Endothelial cell of umbilical vein (primary cell): ENCODE results near the gene CHKB. TPM values are rescaled to one million over a fixed set of nuclear protein-coding genes. Genes with fewer than 3 reads are reported as not detected.

Experiments used
- BruUV-seq: library from RNA; stranded (reverse); fragments of 400-500 nt; replicated peaks from 2 replicates; lab custom pipeline; 2021; lab: Mats Ljungman, UMichigan
- CTCF ChIA-PET: fragments of 300-600, 350-600 bp; sonication (Branson Sonifier 250); formaldehyde crosslinking; loops from one replicate; lab custom pipeline; 2021; ENCODE audit warnings: antibody characterized with exemption, inconsistent platforms; lab: Charles Lee
- POLR2A ChIA-PET: fragments of 300-600, 350-600 bp; sonication (Branson Sonifier 250); formaldehyde crosslinking; loops from one replicate; lab custom pipeline; 2021; ENCODE audit warnings: antibody characterized with exemption, inconsistent platforms; lab: Charles Lee
- DNase-seq: peaks from one replicate; pipeline ENCODE4 v3.0.0-alpha.2; 2011; ENCODE audit warnings: low read depth, low spot score
- FAIRE-seq: peaks from 2 replicates; lab custom pipeline; 2011; peaks lifted over from hg19 to GRCh38; lab: Jason Lieb, UNC
- H2AFZ ChIP-seq: 2 replicates; pipeline ENCODE4 v1.6.0; 2012; ENCODE audit warnings: low read depth, low read length, control low read depth, inconsistent platforms
- H3K27ac ChIP-seq: 2 replicates; pipeline ENCODE4 v1.5.1; 2011; ENCODE audit warnings: low read depth, mild to moderate bottlenecking, control low read depth, low read length, moderate library complexity; ENCODE audit not compliant: insufficient read depth
- H3K27me3 ChIP-seq, 2 experiments: 2 replicates each; pipeline versions ENCODE4 v1.6.0 to v1.6.1; 2011; ENCODE audit warnings: low read length in 2 of 2, mixed read lengths in 1 of 2; ENCODE audit not compliant: control insufficient read depth in 2 of 2, insufficient read depth in 2 of 2
- H3K36me3 ChIP-seq, 2 experiments: 2 replicates in 1 of 2; 3 replicates in 1 of 2; pipeline ENCODE4 v1.5.1; 2011; ENCODE audit warnings: low read length in 2 of 2, mild to moderate bottlenecking in 1 of 2, moderate library complexity in 1 of 2; ENCODE audit not compliant: control insufficient read depth in 2 of 2, insufficient read depth in 2 of 2; ENCODE audit errors: extremely low read depth in 1 of 2
- H3K4me1 ChIP-seq: 3 replicates; pipeline ENCODE4 v1.5.1; 2011; ENCODE audit warnings: mild to moderate bottlenecking, low read length; ENCODE audit not compliant: control insufficient read depth, insufficient read depth; ENCODE audit errors: extremely low read depth
- H3K4me2 ChIP-seq: 2 replicates; pipeline ENCODE4 v1.6.1; 2011; ENCODE audit warnings: low read length, control low read depth, mixed read lengths; ENCODE audit not compliant: insufficient read depth
- H3K4me3 ChIP-seq, 3 experiments: fragments of 200-600 bp in 1 of 3; sonication (generic), shearing (Covaris generic) in 1 of 3; replicated peaks in 1 of 3; 2 replicates each; pipeline ENCODE4 v1.5.1; 2011 to 2016; ENCODE audit warnings: control low read depth in 3 of 3, low read length in 3 of 3, mild to moderate bottlenecking in 2 of 3, inconsistent platforms in 1 of 3, low read depth in 1 of 3, moderate library complexity in 1 of 3; ENCODE audit not compliant: insufficient read depth in 1 of 3
- H3K79me2 ChIP-seq: 2 replicates; pipeline ENCODE4 v1.6.0; 2012; ENCODE audit warnings: low read length, inconsistent platforms; ENCODE audit not compliant: control insufficient read depth, insufficient read depth
- H3K9ac ChIP-seq: replicated peaks from 2 replicates; pipeline ENCODE3; 2011; ENCODE audit warnings: low read length, control low read depth; ENCODE audit not compliant: insufficient read depth; ENCODE audit errors: extremely low read depth
- H3K9me1 ChIP-seq: replicated peaks from 3 replicates; pipeline ENCODE4 v1.6.0; 2011; ENCODE audit warnings: mild to moderate bottlenecking, low read length; ENCODE audit not compliant: control insufficient read depth, insufficient read depth; ENCODE audit errors: extremely low read depth
- H3K9me3 ChIP-seq: replicated peaks from 2 replicates; pipeline ENCODE4 v1.5.1; 2012; ENCODE audit warnings: low read length, inconsistent platforms; ENCODE audit not compliant: control insufficient read depth, insufficient read depth
- H4K20me1 ChIP-seq: replicated peaks from 2 replicates; pipeline ENCODE3; 2011; ENCODE audit warnings: mild to moderate bottlenecking, low read length; ENCODE audit not compliant: control insufficient read depth, insufficient read depth; ENCODE audit errors: extremely low read depth
- EZH2 ChIP-seq: IDR thresholded peaks from 2 replicates; pipeline ENCODE4 v1.6.1; 2012; ENCODE audit warnings: borderline replicate concordance, low read depth, mild to moderate bottlenecking, moderate library complexity, low read length, inconsistent platforms; ENCODE audit not compliant: severe bottlenecking
- FOS ChIP-seq: IDR thresholded peaks from 2 replicates; pipeline ENCODE4 v1.6.1; 2011; ENCODE audit warnings: mild to moderate bottlenecking, low read length, moderate library complexity, borderline replicate concordance; ENCODE audit not compliant: insufficient read depth
- GATA2 ChIP-seq: IDR thresholded peaks from 2 replicates; pipeline ENCODE4 v1.7.0; 2011; ENCODE audit warnings: low read depth, mild to moderate bottlenecking, moderate library complexity, mixed read lengths, low read length; ENCODE audit not compliant: insufficient read length, insufficient read depth
- JUN ChIP-seq: IDR thresholded peaks from 2 replicates; pipeline ENCODE4 v1.6.1; 2011; ENCODE audit warnings: borderline replicate concordance, low read depth; ENCODE audit not compliant: insufficient read length, insufficient read depth
- MYC ChIP-seq: IDR thresholded peaks from one replicate; pipeline ENCODE4 v1.6.1; 2011; ENCODE audit warnings: mild to moderate bottlenecking, low read depth, low read length
- POLR2A ChIP-seq: IDR thresholded peaks from 2 replicates; pipeline ENCODE4 v1.6.1; 2012; ENCODE audit warnings: low read depth, mild to moderate bottlenecking, control low read depth, low read length
- POLR2AphosphoS5 ChIP-seq: IDR thresholded peaks from 2 replicates; pipeline ENCODE4 v1.6.1; 2012; ENCODE audit warnings: low read depth, mild to moderate bottlenecking, control low read depth, low read length, moderate library complexity; ENCODE audit not compliant: insufficient read depth
- dilution Hi-C: fragments of 300-500 bp; cut with MboI; formaldehyde crosslinking; loops from one replicate; pipeline ENCODE4 v1.15.0; 2019; ENCODE audit warnings: low sequenced_read_pairs; ENCODE audit not compliant: extremely low pct_ligation_motif_present
- intact Hi-C: fragments of 100-400 bp; cut with micrococcal nuclease; formaldehyde crosslinking; loops from one replicate; pipeline ENCODE4 v1.10.0; 2022
- polyA plus RNA-seq, 4 experiments: library from polyadenylated mRNA; depleted of rRNA in 3 of 4; stranded (reverse) in 3 of 4; unstranded in 1 of 4; fragments of >200 nt; gene quantifications; 2 replicates each; pipeline versions ENCODE4 v1.2.1 to v1.2.3, GENCODE V29; 2011 to 2012; ENCODE audit warnings: missing spikeins in 1 of 4
- total RNA-seq: library from RNA; stranded (reverse); gene quantifications from 2 replicates; pipeline ENCODE4 v1.2.3, GENCODE V29; 2021
- TF ChIP-seq, protein P1 (sequence below), 2 donors: IDR thresholded peaks; 1 replicate in 1 of 2; 2 replicates in 1 of 2; pipeline ENCODE4 v1.5.1; 2011; ENCODE audit warnings: low read length in 2 of 2, mild to moderate bottlenecking in 2 of 2, moderate library complexity in 2 of 2, control low read depth in 1 of 2, inconsistent platforms in 1 of 2, low read depth in 1 of 2; ENCODE audit not compliant: insufficient read depth in 1 of 2; ENCODE audit errors: extremely low read depth in 1 of 2
- TF ChIP-seq, protein P2 (sequence below): IDR thresholded peaks from 2 replicates; pipeline ENCODE4 v1.6.1; 2011; ENCODE audit not compliant: insufficient read depth, insufficient read length

The CHKB gene
- total and polyA plus RNA-seq, 2 donors (not counting 3 experiments of a cell fraction or from before 2014, with no cell fraction given): 62.4 to 70.6 TPM

DNA sequence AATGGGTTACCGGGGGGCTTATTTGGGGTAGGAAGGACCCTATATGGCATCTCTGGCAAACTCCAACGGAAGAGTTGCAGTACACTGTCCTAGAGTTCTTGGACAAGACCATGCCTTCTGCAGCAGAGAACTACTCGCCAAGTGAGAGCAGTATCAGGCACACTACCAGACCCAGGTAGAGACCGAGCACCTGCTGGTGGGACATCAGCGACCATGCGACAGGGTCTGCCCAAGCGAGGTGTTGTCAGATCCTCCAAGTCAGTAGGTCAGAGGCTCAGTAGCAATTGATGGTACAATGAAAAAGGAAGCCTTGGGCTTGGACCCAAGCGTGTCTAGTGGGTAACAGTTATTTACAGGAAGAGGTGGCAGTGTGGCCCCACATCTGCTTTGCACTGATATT lies 3.1 kb upstream of the CHKB start:
- Histone ChIP-seq H3K9me1 (no peaks in the 10 kb centered on the region), H2AFZ (no peak overlapping the region), H3K9me3 (no peaks in the 10 kb centered on the region), H3K36me3 (no peaks in the 10 kb centered on the region), H4K20me1 (no peaks in the 10 kb centered on the region), H3K9ac (no peak overlapping the region), H3K4me3 (no peak overlapping the region), H3K27ac (no peak overlapping the region), H3K79me2 (peaks cover 8% of the 10 kb centered on the region), H3K4me1 (peaks cover 13% of the 10 kb centered on the region), H3K27me3 (peaks cover 7 to 9% of the 10 kb centered on the region in 2 experiments), H3K4me2 (no peak overlapping the region)
- intact Hi-C loops (no loop called here), dilution Hi-C loops (no loop called here)
- no peak for DNase-seq
- TF ChIP-seq GATA2 (no peak), FOS (no peak), MYC (no peak), POLR2A (no peak)
- TF ChIP-seq, protein P1, sequence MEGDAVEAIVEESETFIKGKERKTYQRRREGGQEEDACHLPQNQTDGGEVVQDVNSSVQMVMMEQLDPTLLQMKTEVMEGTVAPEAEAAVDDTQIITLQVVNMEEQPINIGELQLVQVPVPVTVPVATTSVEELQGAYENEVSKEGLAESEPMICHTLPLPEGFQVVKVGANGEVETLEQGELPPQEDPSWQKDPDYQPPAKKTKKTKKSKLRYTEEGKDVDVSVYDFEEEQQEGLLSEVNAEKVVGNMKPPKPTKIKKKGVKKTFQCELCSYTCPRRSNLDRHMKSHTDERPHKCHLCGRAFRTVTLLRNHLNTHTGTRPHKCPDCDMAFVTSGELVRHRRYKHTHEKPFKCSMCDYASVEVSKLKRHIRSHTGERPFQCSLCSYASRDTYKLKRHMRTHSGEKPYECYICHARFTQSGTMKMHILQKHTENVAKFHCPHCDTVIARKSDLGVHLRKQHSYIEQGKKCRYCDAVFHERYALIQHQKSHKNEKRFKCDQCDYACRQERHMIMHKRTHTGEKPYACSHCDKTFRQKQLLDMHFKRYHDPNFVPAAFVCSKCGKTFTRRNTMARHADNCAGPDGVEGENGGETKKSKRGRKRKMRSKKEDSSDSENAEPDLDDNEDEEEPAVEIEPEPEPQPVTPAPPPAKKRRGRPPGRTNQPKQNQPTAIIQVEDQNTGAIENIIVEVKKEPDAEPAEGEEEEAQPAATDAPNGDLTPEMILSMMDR (IDR thresholded peaks at IDR 0.05; ENCODE audit: extremely low read depth in 1 of 2, insufficient read depth in 1 of 2, low read depth in 1 of 2, low read length in 2 of 2): no peak
- no peak for FAIRE-seq
- CTCF ChIA-PET: no interaction called here
- POLR2A ChIA-PET: no interaction called here
- BruUV-seq: no TSS peak

DNA sequence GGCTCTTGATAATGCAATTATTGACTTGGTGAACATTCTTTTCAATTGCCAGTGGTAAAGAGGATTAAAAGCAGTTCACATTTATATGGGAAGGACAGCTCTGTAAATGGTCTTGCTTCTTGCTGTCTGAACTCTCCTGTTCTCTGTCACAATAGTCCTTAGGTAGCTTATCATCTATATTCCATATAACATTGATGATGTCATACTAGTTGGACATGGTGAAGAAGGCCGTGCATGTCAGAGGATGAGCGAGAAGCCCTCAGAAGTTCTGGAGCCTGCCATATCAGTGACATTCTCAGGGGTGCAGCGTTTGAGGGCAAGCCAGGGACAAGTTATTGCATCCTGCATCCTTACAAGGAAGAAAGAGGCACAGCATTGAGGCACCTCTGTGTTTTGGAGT lies 2.6 kb upstream of the CHKB start:
- DNase-seq (no peak), FAIRE-seq (no peak)
- no peak overlapping the region for H3K4me3 ChIP-seq
- no peaks in the 10 kb centered on the region for H3K9me1 ChIP-seq
- H3K9ac ChIP-seq: no peak overlapping the region
- BruUV-seq: no TSS peak
- H2AFZ ChIP-seq: no peak overlapping the region
- H4K20me1 ChIP-seq: no peaks in the 10 kb centered on the region
- dilution Hi-C loops (no loop called here), intact Hi-C loops (no loop called here)
- no peak for TF ChIP-seq FOS
- TF ChIP-seq POLR2AphosphoS5: no peak
- no peak for TF ChIP-seq GATA2
- TF ChIP-seq, protein P1 (IDR thresholded peaks at IDR 0.05; ENCODE audit: extremely low read depth in 1 of 2, insufficient read depth in 1 of 2, low read depth in 1 of 2, low read length in 2 of 2): no peak
- TF ChIP-seq MYC: no peak
- no peak for TF ChIP-seq POLR2A
- TF ChIP-seq EZH2: no peak
- TF ChIP-seq JUN: no peak
- TF ChIP-seq, protein P2, sequence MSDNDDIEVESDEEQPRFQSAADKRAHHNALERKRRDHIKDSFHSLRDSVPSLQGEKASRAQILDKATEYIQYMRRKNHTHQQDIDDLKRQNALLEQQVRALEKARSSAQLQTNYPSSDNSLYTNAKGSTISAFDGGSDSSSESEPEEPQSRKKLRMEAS: no peak
- H3K4me2 ChIP-seq: no peak overlapping the region
- ChIA-PET POLR2A (no interaction called here), CTCF (no interaction called here)
- peaks cover 13% of the 10 kb centered on the region for H3K4me1 ChIP-seq
- peaks cover 0 to 3% of the 10 kb centered on the region in 2 experiments for H3K36me3 ChIP-seq
- peaks cover 8% of the 10 kb centered on the region for H3K79me2 ChIP-seq
- H3K27me3 ChIP-seq: peaks cover 5 to 6% of the 10 kb centered on the region in 2 experiments
- H3K27ac ChIP-seq: no peak overlapping the region
- H3K9me3 ChIP-seq: no peaks in the 10 kb centered on the region
